ENCODE measurements around the gene PRXL2A. TPM values are rescaled to one million over a fixed set of nuclear protein-coding genes. Genes with fewer than 3 reads are reported as not detected.

Gene PRXL2A
- total RNA-seq, 1 experiment from 2014 or later: 47.1 TPM

- Histone ChIP-seq H2BK20ac (ENCODE audit: low read depth, low read length, poor library complexity, severe bottlenecking) (no peak overlapping the region), H4K20me1 (ENCODE audit: control insufficient read depth, insufficient read depth, insufficient read length) (no peaks in the 10 kb centered on the region), H3K56ac (ENCODE audit: insufficient read length, low read depth, low read length) (no peak overlapping the region), H2AK5ac (ENCODE audit: insufficient read length, low read length) (no peak overlapping the region), H3K14ac (ENCODE audit: insufficient read depth, low read length) (no peak overlapping the region), H3K9ac (ENCODE audit: extremely low read depth, insufficient read length, low read length) (no peak overlapping the region), H3K27me3 (ENCODE audit: insufficient read depth, low read length) (no peaks in the 10 kb centered on the region), H3K27ac (ENCODE audit: insufficient read length, low read depth, low read length) (no peak overlapping the region), H3K23me2 (ENCODE audit: insufficient read length, low read depth, low read length, poor library complexity, severe bottlenecking) (no peaks in the 10 kb centered on the region), H2BK5ac (ENCODE audit: insufficient read length, low read length) (no peak overlapping the region), H2AFZ (ENCODE audit: low read length) (no peak overlapping the region), H3K79me2 (ENCODE audit: insufficient read depth, low read length) (peaks cover 14% of the 10 kb centered on the region; the same call in 1 of the 2 replicates), H4K8ac (replicated peaks; ENCODE audit: insufficient read length, low read depth, low read length) (no peak overlapping the region), H4K5ac (ENCODE audit: insufficient read length, low read depth, low read length) (no peak overlapping the region), H2BK15ac (ENCODE audit: low read depth, low read length) (no peak overlapping the region), H4K91ac (ENCODE audit: insufficient read length, low read depth, low read length) (no peak overlapping the region), H2BK120ac (ENCODE audit: low read depth, low read length, poor library complexity, severe bottlenecking) (no peak overlapping the region), H3K4me1 (ENCODE audit: insufficient read depth, low read length) (peaks cover 9% of the 10 kb centered on the region; the same call in 1 of the 2 replicates), H3T11ph (ENCODE audit: low read length) (no peak overlapping the region), H3K4me2 (ENCODE audit: insufficient read depth, insufficient read length, low read length) (no peak overlapping the region), H3K23ac (ENCODE audit: insufficient read length, low read depth, low read length) (no peak overlapping the region), H2BK12ac (ENCODE audit: insufficient read length, low read depth, low read length) (no peak overlapping the region), H3K9me3 (ENCODE audit: control insufficient read depth, low read depth, low read length) (no peaks in the 10 kb centered on the region), H3K4ac (ENCODE audit: low read depth, low read length) (no peak overlapping the region), H3K79me1 (ENCODE audit: insufficient read depth, low read depth, low read length, poor library complexity, severe bottlenecking) (no peaks in the 10 kb centered on the region), H3K18ac (ENCODE audit: insufficient read length, low read depth, low read length) (no peak overlapping the region)
- TF ChIP-seq, protein P1, sequence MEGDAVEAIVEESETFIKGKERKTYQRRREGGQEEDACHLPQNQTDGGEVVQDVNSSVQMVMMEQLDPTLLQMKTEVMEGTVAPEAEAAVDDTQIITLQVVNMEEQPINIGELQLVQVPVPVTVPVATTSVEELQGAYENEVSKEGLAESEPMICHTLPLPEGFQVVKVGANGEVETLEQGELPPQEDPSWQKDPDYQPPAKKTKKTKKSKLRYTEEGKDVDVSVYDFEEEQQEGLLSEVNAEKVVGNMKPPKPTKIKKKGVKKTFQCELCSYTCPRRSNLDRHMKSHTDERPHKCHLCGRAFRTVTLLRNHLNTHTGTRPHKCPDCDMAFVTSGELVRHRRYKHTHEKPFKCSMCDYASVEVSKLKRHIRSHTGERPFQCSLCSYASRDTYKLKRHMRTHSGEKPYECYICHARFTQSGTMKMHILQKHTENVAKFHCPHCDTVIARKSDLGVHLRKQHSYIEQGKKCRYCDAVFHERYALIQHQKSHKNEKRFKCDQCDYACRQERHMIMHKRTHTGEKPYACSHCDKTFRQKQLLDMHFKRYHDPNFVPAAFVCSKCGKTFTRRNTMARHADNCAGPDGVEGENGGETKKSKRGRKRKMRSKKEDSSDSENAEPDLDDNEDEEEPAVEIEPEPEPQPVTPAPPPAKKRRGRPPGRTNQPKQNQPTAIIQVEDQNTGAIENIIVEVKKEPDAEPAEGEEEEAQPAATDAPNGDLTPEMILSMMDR (conservative IDR thresholded peaks at IDR 0.05): no peak
- peaks cover 46 to 63% of the 10 kb centered on the region in 2 experiments for H3K4me1 Mint-ChIP-seq
- no CpG with 5 or more reads among the region's 6 CpGs for WGBS (ENCODE audit: extremely low coverage, insufficient read length, low lambda C conversion rate)
- no peak overlapping the region for H3K4me3 Mint-ChIP-seq
- DNase-seq: no peak
- no peak overlapping the region for H3K27ac Mint-ChIP-seq
- no peaks in the 10 kb centered on the region for H3K27me3 Mint-ChIP-seq (ENCODE audit: low read depth)
- H3K9me3 Mint-ChIP-seq: 0 out of 5 replicates have a peak, but pooled peaks cover 0 to 2% of the 10 kb centered on the region in 2 experiments
- peaks cover 3 to 6% (median 3%) of the 10 kb centered on the region in 3 experiments; a peak in 4 of 7 replicates for H3K36me3 Mint-ChIP-seq (ENCODE audit: insufficient read depth in 1 of 3, low read depth in 3 of 3)
Observed at GRCh38 chr10:80484243-80484642, 75.9 kb downstream of the PRXL2A start.
